MM.1S (cell line): ENCODE measurements around the gene KATNIP.
"Not testable (repeated sequence)": the region's sequence is repeated elsewhere in the genome, so short reads cannot be mapped to it uniquely, and the experiment has no call there.

Experiments
- CTCF ChIP-seq: fragments of 300-600 bp; sonication (generic); IDR thresholded peaks from 2 replicates; pipeline ENCODE4 v1.5.1; 2016; ENCODE audit warnings: antibody characterized with exemption, low read length, mixed read lengths
- EZH2 ChIP-seq: fragments of 300-600 bp; sonication (generic); optimal IDR thresholded peaks from 2 replicates; pipeline ENCODE3; 2017; ENCODE audit warnings: low read depth, mild to moderate bottlenecking, antibody characterized with exemption, low read length, mixed read lengths
- EZH2phosphoT487 ChIP-seq: fragments of 300-600 bp; sonication (generic); IDR thresholded peaks from 2 replicates; pipeline ENCODE4 v1.6.1; 2018; ENCODE audit warnings: antibody characterized with exemption, low read length

DNA sequence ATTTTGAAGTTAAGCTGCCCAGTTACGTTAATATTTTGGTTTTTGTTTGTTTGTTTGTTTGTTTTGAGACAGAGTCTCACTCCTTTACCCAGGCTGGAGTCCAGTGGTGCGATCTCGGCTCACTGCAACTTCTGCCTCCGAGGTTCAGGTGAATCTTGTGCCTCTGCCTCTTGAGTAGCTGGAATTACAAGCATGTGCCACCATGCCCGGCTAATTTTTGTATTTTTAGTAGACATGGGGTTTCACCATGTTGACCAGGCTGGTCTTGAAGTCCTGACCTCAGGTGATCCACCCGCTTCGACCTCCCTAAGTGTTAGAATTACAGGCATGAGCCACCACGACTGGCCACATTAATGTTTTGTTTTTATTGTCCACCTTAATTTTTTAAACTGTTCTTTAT is 21.0 kb downstream of the KATNIP start:
- TF ChIP-seq CTCF, EZH2, EZH2phosphoT487: not testable (repeated sequence)
